GM20431 (cell line): ENCODE results near the gene PI4KB.

Source experiments
- in situ Hi-C: fragments of 300-500 bp; cut with MseI, MboI; formaldehyde crosslinking; loops from one replicate; pipeline ENCODE4 v1.15.0; 2020; ENCODE audit warnings: low sequenced_read_pairs; ENCODE audit not compliant: unreplicated experiment

PI4KB gene

GRCh38 chr1:151313501-151313900 lies 13.7 kb downstream of the PI4KB start:
- in situ Hi-C loops = no loop called here

DNA sequence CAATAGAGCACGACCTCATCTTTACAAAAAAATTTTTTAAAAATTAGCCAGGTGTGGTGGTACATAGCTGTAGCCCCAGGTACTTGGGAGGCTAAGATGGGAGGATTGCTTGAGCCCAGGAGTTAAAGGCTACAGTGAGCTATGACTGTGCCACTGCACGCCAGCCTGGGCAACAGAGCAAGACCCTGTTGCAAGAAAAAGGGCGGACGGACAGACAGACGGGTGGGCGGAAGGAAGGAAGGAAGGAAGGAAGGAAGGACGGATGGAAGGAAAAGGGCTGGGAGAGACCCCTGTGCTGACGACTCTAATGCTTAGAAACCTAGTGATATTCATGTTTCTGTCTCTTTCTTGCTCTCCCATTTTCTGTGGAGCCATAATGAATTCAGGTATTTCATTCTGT lies 14.4 kb downstream of the PI4KB start:
- in situ Hi-C loops = no loop called here

GRCh38 chr1:151312411-151312810 lies 14.8 kb downstream of the PI4KB start:
- in situ Hi-C loops = no loop called here

DNA sequence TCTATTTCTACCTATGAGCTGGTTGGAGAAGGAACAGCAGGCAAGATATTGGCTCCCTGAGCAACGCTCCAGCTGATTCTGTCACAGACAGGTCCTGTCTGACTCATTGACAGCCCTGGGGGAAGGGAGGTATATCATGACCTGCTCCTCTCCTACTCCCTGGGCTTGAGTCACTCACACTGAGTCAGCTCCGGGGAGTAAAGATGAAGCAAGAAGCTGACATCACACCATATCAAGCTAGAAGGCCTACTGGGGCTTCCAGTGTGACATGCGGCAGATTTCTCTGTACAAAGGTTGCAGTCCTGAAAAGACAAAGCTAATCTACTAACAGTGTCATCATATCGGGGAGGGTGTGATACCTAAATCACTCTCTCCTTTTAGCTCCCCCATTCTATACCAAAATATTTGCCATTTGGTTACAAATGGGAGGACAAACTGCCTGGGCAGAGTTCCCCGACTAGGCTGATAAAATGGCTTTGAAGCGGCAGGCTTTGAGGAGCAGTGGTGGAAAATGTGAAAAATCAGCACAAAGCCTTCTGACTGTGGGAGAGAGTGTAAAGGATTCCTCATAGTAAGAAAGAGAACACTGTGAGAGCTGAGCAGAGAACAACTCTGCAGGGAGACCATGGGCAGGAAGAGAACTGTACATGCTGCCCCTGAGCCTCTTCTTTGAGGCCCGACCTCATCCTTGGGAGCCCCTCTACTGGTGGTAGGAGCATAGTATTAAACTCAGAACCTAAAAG lies 15.5 kb downstream of the PI4KB start:
- in situ Hi-C loops = no loop called here

DNA sequence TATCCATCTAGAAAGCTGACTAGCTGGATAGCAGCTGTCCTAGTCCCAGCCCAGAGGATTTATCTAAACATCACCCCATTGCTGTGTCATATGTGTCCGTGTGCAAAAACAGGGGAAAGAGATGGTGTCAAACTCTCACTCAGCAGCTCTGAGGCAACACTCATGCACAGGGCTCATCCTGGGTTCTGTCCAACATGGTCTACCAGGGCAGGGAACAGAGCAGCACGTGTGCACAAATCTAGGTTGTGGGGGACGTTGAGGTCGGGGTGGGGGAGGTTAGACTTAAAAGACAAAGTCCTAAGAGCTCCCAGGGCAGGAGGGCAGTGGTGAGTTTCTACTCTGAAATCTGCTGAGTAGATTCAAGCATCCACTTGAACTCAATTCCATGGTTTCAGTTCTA lies 16.2 kb downstream of the PI4KB start:
- in situ Hi-C loops = no loop called here

GRCh38 chr1:151309811-151310323 lies 17.3 kb downstream of the PI4KB start:
- in situ Hi-C loops = no loop called here

DNA sequence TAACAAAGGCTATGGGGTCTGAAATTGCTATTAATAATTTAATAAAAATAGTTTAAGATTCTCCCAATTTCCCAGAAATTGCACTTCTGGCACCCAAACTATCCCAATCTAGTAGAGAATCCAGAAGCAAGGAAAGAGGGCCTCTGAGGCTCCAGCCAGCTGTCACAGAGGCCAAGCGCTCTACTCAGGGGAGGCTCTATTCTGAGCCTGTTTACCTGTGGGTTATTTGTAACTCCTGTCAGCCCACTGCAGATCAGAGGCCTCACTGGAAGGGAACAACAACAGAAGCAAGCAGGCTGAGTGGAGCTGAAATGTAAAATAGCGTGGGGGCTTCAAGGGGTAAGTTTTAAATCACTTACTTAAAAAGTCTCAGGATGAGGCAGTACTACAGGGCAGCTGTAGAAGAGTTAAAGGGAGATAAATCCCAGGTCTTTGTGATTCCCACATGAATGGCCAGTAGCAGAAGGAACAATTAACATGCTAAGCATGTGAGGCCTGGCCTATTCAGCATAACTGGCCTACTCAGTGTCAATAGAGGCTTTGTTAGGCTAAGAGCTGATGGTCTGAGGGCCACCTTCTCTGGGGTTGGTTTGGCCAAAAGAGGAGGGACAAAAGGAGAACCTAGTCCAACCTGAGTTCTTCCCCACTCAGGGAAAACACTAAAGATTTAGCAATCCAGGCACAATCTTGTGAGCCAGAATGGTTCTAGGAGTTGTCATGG lies 32.3 kb downstream of the PI4KB start:
- in situ Hi-C loops = no loop called here

DNA sequence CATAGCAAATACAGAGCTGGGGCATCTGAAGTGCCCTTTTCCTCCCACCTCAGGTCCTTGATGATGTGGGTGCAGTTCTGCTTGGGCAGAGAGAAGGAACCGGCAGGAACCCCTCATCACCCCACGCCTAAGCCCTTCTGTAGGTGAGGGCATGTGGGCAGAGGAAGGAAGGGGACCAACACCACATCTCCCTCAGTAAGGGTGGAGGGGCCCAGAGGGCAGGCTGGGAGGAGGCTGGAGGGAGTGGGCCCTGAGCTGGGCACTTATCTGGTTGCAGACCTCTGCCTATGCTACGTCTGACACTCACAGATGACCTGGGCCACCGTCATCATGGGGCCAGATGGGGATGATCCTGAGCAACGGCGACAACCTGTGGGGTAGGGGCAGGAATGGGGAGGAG lies 34.1 kb downstream of the PI4KB start:
- in situ Hi-C loops = no loop called here

GRCh38 chr1:151292207-151293030 lies 34.8 kb downstream of the PI4KB start:
- in situ Hi-C loops = no loop called here

DNA sequence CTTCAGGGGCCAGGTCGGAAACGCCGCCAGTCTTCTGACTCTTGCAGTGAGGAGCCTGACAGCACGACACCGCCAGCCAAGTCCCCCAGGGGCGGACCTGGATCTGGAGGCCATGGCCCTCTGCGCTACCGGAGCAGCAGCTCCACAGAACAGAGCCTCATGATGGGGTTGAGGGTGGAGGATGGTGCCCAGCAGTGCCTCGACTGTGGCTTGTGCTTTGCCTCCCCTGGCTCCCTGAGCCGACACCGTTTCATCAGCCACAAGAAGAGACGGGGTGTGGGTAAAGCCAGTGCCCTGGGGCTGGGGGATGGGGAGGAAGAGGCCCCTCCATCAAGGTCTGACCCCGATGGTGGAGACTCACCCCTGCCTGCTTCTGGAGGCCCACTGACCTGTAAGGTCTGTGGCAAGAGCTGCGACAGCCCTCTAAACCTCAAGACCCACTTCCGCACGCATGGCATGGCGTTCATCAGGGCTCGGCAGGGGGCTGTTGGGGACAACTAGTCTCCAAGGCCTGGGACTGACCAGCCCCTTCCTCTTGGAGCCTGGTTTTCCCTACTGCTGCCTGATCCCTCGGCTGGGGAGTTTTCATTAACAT lies 36.4 kb downstream of the PI4KB start:
- in situ Hi-C loops = no loop called here

GRCh38 chr1:151289991-151290708 lies 37.1 kb downstream of the PI4KB start:
- in situ Hi-C loops = no loop called here

DNA sequence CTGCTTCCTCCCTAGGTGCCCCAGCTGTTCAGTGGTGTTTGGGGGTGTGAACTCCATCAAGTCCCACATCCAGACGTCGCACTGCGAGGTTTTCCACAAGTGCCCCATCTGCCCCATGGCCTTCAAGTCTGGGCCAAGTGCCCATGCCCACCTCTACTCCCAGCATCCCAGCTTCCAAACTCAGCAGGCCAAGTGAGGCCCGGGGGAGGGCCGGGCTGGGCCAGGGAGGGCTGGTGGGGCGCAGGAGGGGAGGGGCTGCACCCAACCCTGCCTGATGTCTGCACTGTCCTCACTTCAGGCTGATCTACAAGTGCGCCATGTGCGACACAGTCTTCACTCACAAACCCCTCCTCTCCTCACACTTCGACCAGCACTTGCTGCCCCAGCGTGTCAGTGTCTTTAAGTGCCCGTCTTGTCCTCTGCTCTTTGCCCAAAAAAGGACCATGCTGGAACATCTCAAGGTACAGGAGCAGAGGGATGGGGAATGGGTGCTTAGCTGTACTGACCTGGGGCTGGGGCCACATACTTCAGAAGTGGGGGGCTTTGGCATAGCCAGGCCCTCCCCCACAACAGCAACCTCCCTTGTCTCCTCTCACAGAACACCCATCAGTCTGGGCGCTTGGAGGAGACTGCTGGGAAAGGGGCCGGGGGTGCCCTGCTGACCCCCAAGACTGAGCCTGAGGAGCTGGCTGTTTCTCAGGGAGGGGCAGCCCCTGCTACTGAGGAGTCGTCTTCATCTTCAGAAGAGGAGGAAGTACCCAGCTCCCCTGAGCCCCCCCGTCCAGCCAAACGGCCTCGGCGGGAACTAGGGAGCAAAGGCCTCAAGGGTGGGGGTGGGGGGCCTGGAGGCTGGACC lies 37.9 kb downstream of the PI4KB start:
- in situ Hi-C loops = no loop called here

DNA sequence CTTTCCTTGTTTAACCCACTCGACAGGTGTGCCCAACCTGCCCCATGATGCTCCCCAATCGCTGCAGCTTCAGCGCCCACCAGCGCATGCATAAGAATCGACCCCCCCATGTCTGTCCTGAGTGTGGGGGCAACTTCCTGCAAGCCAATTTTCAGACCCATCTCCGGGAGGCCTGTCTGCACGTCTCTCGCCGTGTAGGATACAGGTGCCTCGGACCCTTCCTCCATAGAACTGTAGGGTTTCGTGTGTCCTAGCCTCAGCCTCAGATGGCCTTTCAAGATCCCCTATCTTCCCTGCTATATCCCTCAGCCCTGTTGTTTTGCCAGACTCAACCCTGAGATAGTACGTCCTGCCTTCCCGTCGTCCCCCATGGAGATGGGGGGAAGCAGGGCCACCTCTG lies 38.7 kb downstream of the PI4KB start:
- in situ Hi-C loops = no loop called here

GRCh38 chr1:151287767-151288500 lies 39.3 kb downstream of the PI4KB start:
- in situ Hi-C loops = no loop called here

DNA sequence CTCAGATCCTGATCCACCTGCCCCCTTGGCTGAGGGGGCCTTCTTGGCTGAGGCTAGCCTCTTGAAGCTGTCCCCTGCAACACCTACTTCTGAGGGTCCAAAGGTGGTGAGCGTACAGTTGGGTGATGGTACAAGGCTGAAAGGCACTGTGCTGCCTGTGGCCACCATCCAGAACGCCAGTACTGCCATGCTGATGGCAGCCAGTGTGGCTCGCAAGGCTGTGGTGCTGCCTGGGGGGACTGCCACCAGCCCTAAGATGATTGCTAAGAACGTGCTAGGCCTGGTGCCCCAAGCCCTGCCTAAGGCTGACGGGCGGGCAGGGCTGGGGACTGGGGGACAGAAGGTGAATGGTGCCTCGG lies 39.9 kb downstream of the PI4KB start:
- in situ Hi-C loops = no loop called here

DNA sequence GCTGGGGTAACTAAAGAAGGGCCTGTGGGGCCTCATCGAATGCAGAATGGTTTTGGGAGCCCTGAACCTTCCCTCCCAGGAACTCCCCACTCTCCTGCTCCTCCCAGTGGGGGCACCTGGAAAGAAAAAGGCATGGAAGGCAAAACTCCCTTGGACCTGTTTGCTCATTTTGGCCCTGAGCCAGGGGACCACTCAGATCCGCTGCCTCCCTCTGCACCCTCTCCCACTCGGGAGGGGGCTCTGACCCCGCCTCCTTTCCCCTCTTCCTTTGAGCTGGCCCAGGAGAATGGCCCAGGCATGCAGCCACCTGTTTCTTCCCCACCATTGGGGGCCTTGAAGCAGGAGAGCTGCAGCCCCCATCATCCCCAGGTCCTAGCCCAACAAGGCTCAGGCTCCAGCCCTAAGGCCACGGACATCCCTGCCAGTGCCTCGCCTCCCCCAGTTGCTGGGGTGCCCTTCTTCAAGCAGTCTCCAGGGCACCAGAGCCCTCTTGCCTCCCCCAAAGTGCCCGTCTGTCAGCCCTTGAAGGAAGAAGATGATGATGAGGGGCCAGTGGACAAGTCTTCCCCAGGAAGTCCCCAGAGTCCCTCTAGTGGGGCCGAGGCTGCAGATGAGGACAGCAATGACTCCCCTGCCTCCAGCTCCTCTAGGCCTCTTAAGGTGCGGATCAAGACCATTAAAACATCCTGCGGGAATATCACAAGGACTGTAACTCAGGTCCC lies 40.4 kb downstream of the PI4KB start:
- in situ Hi-C loops = no loop called here

GRCh38 chr1:151284013-151284577 lies 43.1 kb downstream of the PI4KB start:
- in situ Hi-C loops = no loop called here
